ENCODE measurements around the gene TEDDM1.

TEDDM1 gene

GRCh38 chr1:182376936-182377574, 23.4 kb downstream of the TEDDM1 start:
- no peak for DNase-seq

- no peak for DNase-seq
Observed at GRCh38 chr1:182374101-182374834, 26.2 kb downstream of the TEDDM1 start.

GRCh38 chr1:182370532-182370931, 29.9 kb downstream of the TEDDM1 start:
- DNase-seq = no peak

GRCh38 chr1:182368903-182369302, 31.6 kb downstream of the TEDDM1 start:
- DNase-seq = no peak

- no peak for DNase-seq
Observed at GRCh38 chr1:182368358-182368757, 32.1 kb downstream of the TEDDM1 start.

- no peak for DNase-seq
Observed at GRCh38 chr1:182367926-182368325, 32.5 kb downstream of the TEDDM1 start.

- no peak for DNase-seq
Observed at GRCh38 chr1:182366596-182366995, 33.9 kb downstream of the TEDDM1 start.

GRCh38 chr1:182359645-182360044, 40.8 kb downstream of the TEDDM1 start:
- DNase-seq = no peak

GRCh38 chr1:182357913-182358312, 42.6 kb downstream of the TEDDM1 start:
- DNase-seq = no peak

- DNase-seq = no peak
Observed at GRCh38 chr1:182357171-182357570, 43.3 kb downstream of the TEDDM1 start.

- DNase-seq = no peak
Observed at GRCh38 chr1:182355723-182356098, 44.8 kb downstream of the TEDDM1 start.

GRCh38 chr1:182351790-182352364, 48.6 kb downstream of the TEDDM1 start:
- DNase-seq = no peak

GRCh38 chr1:182350839-182351238, 49.6 kb downstream of the TEDDM1 start:
- DNase-seq = no peak

GRCh38 chr1:182348961-182349747, 51.3 kb downstream of the TEDDM1 start:
- DNase-seq = no peak
